ENCODE measurements around the gene PWP1.
"Not testable (repeated sequence)": the region's sequence is repeated elsewhere in the genome, so short reads cannot be mapped to it uniquely, and the experiment has no call there.

Gene PWP1

GRCh38 chr12:107718606-107719005 lies 33.0 kb downstream of the PWP1 start:
- TF ChIP-seq CTCF (IDR thresholded peaks at IDR 0.05; ENCODE audit: low read depth, low read length): no peak

GRCh38 chr12:107727327-107727726 lies 41.7 kb downstream of the PWP1 start:
- H3K4me3 ChIP-seq (ENCODE audit: low read depth, low read length): not testable (repeated sequence)

More at GRCh38 chr12:107718606-107719005, 33.0 kb downstream of the PWP1 start:
- no peak overlapping the region for H3K4me3 ChIP-seq (ENCODE audit: low read depth, low read length)

GRCh38 chr12:107727742-107728141 lies 42.1 kb downstream of the PWP1 start:
- H3K4me3 ChIP-seq (ENCODE audit: low read depth, low read length): not testable (repeated sequence)

- no peak overlapping the region for H3K4me3 ChIP-seq (ENCODE audit: low read depth, low read length)
Measured at GRCh38 chr12:107730618-107731341, 45.2 kb downstream of the PWP1 start.

GRCh38 chr12:107731366-107731765 lies 45.8 kb downstream of the PWP1 start:
- H3K4me3 ChIP-seq (ENCODE audit: low read depth, low read length): no peak overlapping the region
- TF ChIP-seq CTCF (IDR thresholded peaks at IDR 0.05; ENCODE audit: low read depth, low read length): no peak

More at GRCh38 chr12:107730618-107731341, 45.2 kb downstream of the PWP1 start:
- TF ChIP-seq CTCF (IDR thresholded peaks at IDR 0.05; ENCODE audit: low read depth, low read length): no peak

- TF ChIP-seq CTCF (IDR thresholded peaks at IDR 0.05; ENCODE audit: low read depth, low read length): no peak
- H3K4me3 ChIP-seq (ENCODE audit: low read depth, low read length): no peak overlapping the region
Measured at GRCh38 chr12:107732365-107732764, 46.8 kb downstream of the PWP1 start.

- no peak overlapping the region for H3K4me3 ChIP-seq (ENCODE audit: low read depth, low read length)
- no peak for TF ChIP-seq CTCF (IDR thresholded peaks at IDR 0.05; ENCODE audit: low read depth, low read length)
Measured at GRCh38 chr12:107734139-107734538, 48.5 kb downstream of the PWP1 start.

GRCh38 chr12:107735763-107736162 lies 50.2 kb downstream of the PWP1 start:
- no peak overlapping the region for H3K4me3 ChIP-seq (ENCODE audit: low read depth, low read length)
- TF ChIP-seq CTCF (IDR thresholded peaks at IDR 0.05; ENCODE audit: low read depth, low read length): no peak

Data from WI38 (cell line).